ENCODE measurements around the gene GLIPR1.

GRCh38 chr12:75481774-75482173 is 1.2 kb downstream of the GLIPR1 start:
- TF ChIP-seq CTCF (IDR thresholded peaks at IDR 0.05; ENCODE audit: borderline replicate concordance, extremely low read depth, low read length, poor library complexity, severe bottlenecking): no peak
- TF ChIP-seq EZH2 (IDR thresholded peaks at IDR 0.05; ENCODE audit: borderline replicate concordance, low read depth, low read length, severe bottlenecking): no peak
